Esophagus muscularis mucosa (tissue), 4 donors: ENCODE results near the gene STOX2. TPM values are rescaled to one million over a fixed set of nuclear protein-coding genes. Genes with fewer than 3 reads are reported as not detected.

Experiments used
- DNase-seq: peaks from one replicate; pipeline ENCODE4 v3.0.0-alpha.2; 2017; ENCODE audit errors: extremely low spot score
- H3K27ac ChIP-seq, 4 donors: fragments of 200-600 bp; sonication (generic); replicated peaks in 1 of 4; 1 replicate in 3 of 4; 2 replicates in 1 of 4; pipeline ENCODE4 v1.5.1; 2016 to 2019; ENCODE audit warnings: mild to moderate bottlenecking in 1 of 4
- H3K27me3 ChIP-seq, 4 donors: fragments of 200-600 bp; sonication (generic); one replicate each; pipeline versions ENCODE4 v1.5.1 to v1.6.0; 2016 to 2019
- H3K36me3 ChIP-seq, 4 donors: fragments of 200-600 bp; sonication (generic); one replicate each; pipeline ENCODE4 v1.5.1; 2016 to 2019
- H3K4me1 ChIP-seq, 4 donors: fragments of 200-600 bp; sonication (generic); one replicate each; pipeline ENCODE4 v1.5.1; 2016 to 2019
- H3K4me3 ChIP-seq, 4 donors: fragments of 200-600 bp; sonication (generic); 1 replicate in 2 of 4; 2 replicates in 2 of 4; pipeline ENCODE4 v1.5.1; 2016 to 2019; ENCODE audit warnings: mild to moderate bottlenecking in 4 of 4, moderate library complexity in 1 of 4
- H3K9me3 ChIP-seq, 4 donors: fragments of 200-600 bp; sonication (generic); 1 replicate in 3 of 4; 2 replicates in 1 of 4; pipeline ENCODE4 v1.5.1; 2016 to 2019
- CTCF ChIP-seq, 3 experiments: fragments of 200-600 bp in 2 of 3; fragments of 450-650 bp in 1 of 3; sonication (generic) in 2 of 3; IDR thresholded peaks; one replicate each; pipeline ENCODE4 v1.5.1; 2017 to 2019; ENCODE audit warnings: antibody characterized with exemption in 3 of 3, mild to moderate bottlenecking in 2 of 3, moderate library complexity in 1 of 3
- EP300 ChIP-seq: sonication (generic); formaldehyde crosslinking; IDR thresholded peaks from one replicate; pipeline ENCODE4 v1.6.1; 2017; ENCODE audit warnings: antibody characterized with exemption
- POLR2A ChIP-seq: fragments of 450-650 bp; IDR thresholded peaks from one replicate; pipeline ENCODE4 v1.6.1; 2017; ENCODE audit warnings: antibody characterized with exemption, moderate library complexity, mild to moderate bottlenecking, low read depth
- POLR2AphosphoS5 ChIP-seq, 2 donors: sonication (generic); formaldehyde crosslinking; IDR thresholded peaks; one replicate each; pipeline ENCODE4 v1.6.1; 2017; ENCODE audit warnings: antibody characterized with exemption in 2 of 2
- WGBS: methylation state at CpG from one replicate; pipeline ENCODE4 v1.1.5; 2018; 5-methylcytosine and 5-hydroxymethylcytosine counted together
- intact Hi-C: fragments of 100-400 bp; cut with DNase I; formaldehyde crosslinking; loops from one replicate; pipeline ENCODE4 v1.15.1; 2023
- total RNA-seq, 4 donors: library from RNA; depleted of rRNA; stranded (reverse); fragments of >200 nt; gene quantifications; one replicate each; pipeline versions ENCODE4 v1.1.0 to v1.2.1, GENCODE V29; 2016

The STOX2 gene
- total RNA-seq, 4 donors from 2014 or later, result 7.0 to 11.7 (median 10.5) TPM

- TF ChIP-seq EP300 (no peak), POLR2A (no peak), CTCF (IDR thresholded peaks at IDR 0.05) (no peak), POLR2AphosphoS5 (IDR thresholded peaks at IDR 0.05) (no peak)
- intact Hi-C loops, result no loop called here
- Histone ChIP-seq H3K27me3 (no peaks in the 10 kb centered on the region), H3K36me3 (no peaks in the 10 kb centered on the region), H3K9me3 (no peaks in the 10 kb centered on the region), H3K4me1 (peaks cover 0 to 4% (median 0%) of the 10 kb centered on the region in 4 donors), H3K4me3 (no peak overlapping the region), H3K27ac (no peak overlapping the region)
- 93% methylated on average over 4 of the region's 4 CpGs for WGBS
- no peak for DNase-seq
These were observed 119.5 kb downstream of the STOX2 start for GRCh38 chr4:184024637-184025036.

- DNase-seq, result no peak
- 56% methylated on average over 18 of the region's 18 CpGs for WGBS
- peaks cover 0 to 4% (median 0%) of the 10 kb centered on the region in 4 donors for H3K4me1 ChIP-seq
- no peak overlapping the region for H3K27ac ChIP-seq
- H3K4me3 ChIP-seq, result peak overlapping the region; percentile 30 to 45 (median 42)
- TF ChIP-seq EP300, result no peak
- no peak for TF ChIP-seq POLR2AphosphoS5 (IDR thresholded peaks at IDR 0.05)
- TF ChIP-seq POLR2A, result no peak
- no peak for TF ChIP-seq CTCF (IDR thresholded peaks at IDR 0.05)
- intact Hi-C loops, result no loop called here
- no peaks in the 10 kb centered on the region for H3K27me3 ChIP-seq
- H3K9me3 ChIP-seq, result no peaks in the 10 kb centered on the region
- no peaks in the 10 kb centered on the region for H3K36me3 ChIP-seq
These were observed 123.7 kb downstream of the STOX2 start for GRCh38 chr4:184028561-184029374.

GRCh38 chr4:184030036-184030435 lies 124.9 kb downstream of the STOX2 start:
- H3K27ac ChIP-seq, result no peak overlapping the region
- no peaks in the 10 kb centered on the region for H3K36me3 ChIP-seq
- no peaks in the 10 kb centered on the region for H3K27me3 ChIP-seq
- no peaks in the 10 kb centered on the region for H3K9me3 ChIP-seq
- H3K4me3 ChIP-seq, result no peak overlapping the region
- H3K4me1 ChIP-seq, result peaks cover 0 to 4% (median 0%) of the 10 kb centered on the region in 4 donors
- 93% methylated on average over 11 of the region's 11 CpGs for WGBS
- no peak for DNase-seq
- TF ChIP-seq POLR2AphosphoS5 (IDR thresholded peaks at IDR 0.05), result no peak
- no peak for TF ChIP-seq EP300
- no peak for TF ChIP-seq POLR2A
- no peak for TF ChIP-seq CTCF (IDR thresholded peaks at IDR 0.05)
- intact Hi-C loops, result no loop called here

GRCh38 chr4:184030764-184031163 lies 125.7 kb downstream of the STOX2 start:
- no peak for TF ChIP-seq EP300
- TF ChIP-seq POLR2AphosphoS5 (IDR thresholded peaks at IDR 0.05), result no peak
- no peak for TF ChIP-seq CTCF (IDR thresholded peaks at IDR 0.05)
- TF ChIP-seq POLR2A, result no peak
- Histone ChIP-seq H3K27me3 (no peaks in the 10 kb centered on the region), H3K27ac (no peak overlapping the region), H3K4me3 (no peak overlapping the region), H3K9me3 (no peaks in the 10 kb centered on the region), H3K4me1 (peaks cover 0 to 4% (median 0%) of the 10 kb centered on the region in 4 donors), H3K36me3 (no peaks in the 10 kb centered on the region)
- no peak for DNase-seq
- intact Hi-C loops, result no loop called here
- 93% methylated on average over 1 of the region's 1 CpG for WGBS
